HEK293 (cell line): ENCODE data around the gene IGFL3.

Experiments
- CTCF ChIP-seq: fragments of 450-650 bp; formaldehyde crosslinking; IDR thresholded peaks from 2 replicates; pipeline ENCODE4 v1.5.1; 2016; ENCODE audit warnings: missing biosample characterization, missing genetic modification characterization
- ELK4 ChIP-seq: IDR thresholded peaks from 2 replicates; pipeline ENCODE4 v1.6.1; 2011; ENCODE audit warnings: mild to moderate bottlenecking, low read depth, low read length, borderline replicate concordance
- GLIS1 ChIP-seq: fragments of 450-650 bp; formaldehyde crosslinking; IDR thresholded peaks from 2 replicates; pipeline ENCODE4 v1.5.1; 2016; ENCODE audit warnings: missing biosample characterization, missing genetic modification characterization
- YY2 ChIP-seq: fragments of 450-650 bp; formaldehyde crosslinking; IDR thresholded peaks from 2 replicates; pipeline ENCODE4 v1.5.1; 2016; ENCODE audit warnings: missing biosample characterization, missing genetic modification characterization

GRCh38 chr19:46116121-46116520 is 8.4 kb downstream of the IGFL3 start:
- TF ChIP-seq ELK4 (no peak), GLIS1 (no peak), YY2 (tag by site-specific recombination) (no peak), CTCF (tag by site-specific recombination) (no peak)
